Measurements from ENCODE around the gene RSU1. TPM values are rescaled to one million over a fixed set of nuclear protein-coding genes. Genes with fewer than 3 reads are reported as not detected.
"Not testable (repeated sequence)": the region's sequence is repeated elsewhere in the genome, so short reads cannot be mapped to it uniquely, and the experiment has no call there.

Gene RSU1
- total RNA-seq, 1 experiment from 2014 or later, result 44.5 TPM

GRCh38 chr10:16832351-16833080 lies 15.3 kb upstream of the RSU1 start:
- Histone ChIP-seq H3K9me3 (no peaks in the 10 kb centered on the region), H3K36me3 (no peaks in the 10 kb centered on the region), H3K27me3 (no peaks in the 10 kb centered on the region), H3K4me3 (no peak overlapping the region)
- peak; percentile 90 for DNase-seq

- H3K4me3 ChIP-seq, result no peak overlapping the region
- no peaks in the 10 kb centered on the region for H3K36me3 ChIP-seq
- no peaks in the 10 kb centered on the region for H3K27me3 ChIP-seq
- no peaks in the 10 kb centered on the region for H3K9me3 ChIP-seq
- DNase-seq, result peak; percentile 54
Observed at GRCh38 chr10:16828701-16829175, 11.5 kb upstream of the RSU1 start.

DNA sequence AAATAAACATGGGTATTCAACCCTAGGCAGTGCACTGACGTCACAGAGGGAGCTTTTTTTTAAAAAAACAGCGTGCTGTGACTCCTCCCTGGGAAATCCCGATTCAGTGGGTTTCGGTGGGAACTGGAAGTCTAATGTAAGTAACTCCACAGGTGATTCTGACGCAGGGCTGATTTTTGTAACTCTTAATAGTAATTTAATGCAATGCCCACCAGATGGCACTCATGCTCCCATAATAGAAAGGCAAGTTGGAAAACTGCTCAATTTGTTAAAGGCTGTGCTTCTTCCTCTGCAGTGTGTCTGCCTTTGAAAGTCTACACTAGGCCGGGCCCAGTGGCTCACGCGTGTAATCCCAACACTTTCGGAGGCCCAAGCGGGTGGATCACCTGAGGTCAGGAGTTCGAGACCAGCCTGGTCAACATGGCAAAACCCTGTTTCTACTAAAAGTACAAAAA lies 10.9 kb upstream of the RSU1 start:
- peak; percentile 46 for DNase-seq
- H3K27me3 ChIP-seq, result no peaks in the 10 kb centered on the region
- no peak overlapping the region for H3K4me3 ChIP-seq

DNA sequence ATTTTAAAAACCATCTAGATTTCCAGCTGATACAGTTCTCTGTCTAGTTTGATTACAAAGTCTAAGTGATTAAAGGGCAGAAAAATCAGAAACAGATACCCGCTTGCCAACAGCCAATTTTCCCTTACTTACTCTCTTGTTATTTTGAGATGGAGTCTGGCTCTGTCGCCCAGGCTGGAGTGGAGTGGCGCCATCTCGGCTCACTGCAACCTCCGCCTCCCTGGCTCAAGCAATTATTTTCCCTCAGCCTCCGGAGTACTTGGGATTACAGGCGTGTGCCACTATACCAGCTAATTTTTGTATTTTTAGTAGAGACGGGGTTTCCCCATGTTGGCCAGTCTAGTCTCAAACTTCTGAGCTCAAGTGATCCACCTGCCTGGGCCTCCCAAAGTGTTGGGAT lies 10.2 kb upstream of the RSU1 start:
- not testable (repeated sequence) for H3K36me3 ChIP-seq, H3K4me3 ChIP-seq, H3K9me3 ChIP-seq, H3K27me3 ChIP-seq, DNase-seq

More for the DNA sequence above, 10.9 kb upstream of the RSU1 start:
- Histone ChIP-seq H3K9me3 (no peaks in the 10 kb centered on the region), H3K36me3 (no peaks in the 10 kb centered on the region)

DNA sequence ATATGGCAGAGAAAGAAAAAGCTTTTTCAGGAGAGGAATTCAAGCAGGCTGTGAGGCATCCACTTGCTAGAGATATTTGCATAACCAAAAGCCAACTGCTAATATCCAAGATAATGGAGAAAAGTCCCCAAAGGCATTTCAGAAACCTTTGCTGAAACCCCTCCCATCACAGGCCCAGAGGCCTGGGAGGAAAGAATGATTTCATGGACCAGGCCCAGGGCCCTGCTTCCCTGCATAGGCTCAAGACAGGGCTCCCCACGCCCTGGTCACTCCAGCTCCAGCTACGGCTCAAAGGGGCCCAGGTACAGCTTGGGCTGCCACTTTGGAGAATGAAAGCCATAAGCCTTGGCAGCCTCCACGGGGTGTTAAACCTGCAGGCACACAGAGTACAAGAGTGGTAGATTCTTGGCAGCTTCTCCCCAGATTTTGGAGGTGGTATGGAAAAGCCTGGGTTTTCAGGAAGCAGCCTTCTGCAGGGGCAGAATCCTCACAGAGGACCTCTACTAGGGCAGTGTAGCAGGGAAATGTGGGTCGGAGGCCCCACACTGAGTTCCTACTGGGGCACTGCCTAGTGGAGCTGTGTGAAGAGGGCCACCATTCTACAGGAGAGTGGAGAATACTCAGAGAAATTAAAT lies 5.6 kb upstream of the RSU1 start:
- Histone ChIP-seq H3K27me3 (no peaks in the 10 kb centered on the region), H3K36me3 (no peaks in the 10 kb centered on the region), H3K9me3 (peaks cover 9% of the 10 kb centered on the region; the same call in 1 of the 2 replicates), H3K4me3 (no peak overlapping the region)
- no peak for DNase-seq

GRCh38 chr10:16822027-16822426 lies 4.8 kb upstream of the RSU1 start:
- Histone ChIP-seq H3K4me3 (no peak overlapping the region), H3K27me3 (no peaks in the 10 kb centered on the region), H3K36me3 (no peaks in the 10 kb centered on the region), H3K9me3 (peaks cover 9% of the 10 kb centered on the region; the same call in 1 of the 2 replicates)
- DNase-seq, result no peak

DNA sequence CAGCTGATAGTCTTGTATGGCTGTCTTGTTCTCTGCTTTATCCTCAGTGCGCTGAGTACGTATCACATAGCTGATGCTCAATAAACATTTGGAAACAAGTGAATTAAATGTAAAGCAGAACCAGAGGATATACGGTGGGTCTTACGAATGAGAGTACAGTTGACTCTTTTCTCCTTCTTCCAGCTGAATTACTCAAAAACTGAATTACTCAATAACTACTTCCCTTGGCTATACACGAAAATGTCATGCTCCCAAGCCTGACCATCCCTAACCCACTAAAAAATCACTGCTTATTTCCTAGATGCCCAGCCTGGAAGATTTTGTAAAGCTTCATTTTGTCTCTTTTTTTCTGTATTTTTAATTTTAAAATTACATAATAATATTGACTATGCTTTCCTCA lies 3.2 kb upstream of the RSU1 start:
- Histone ChIP-seq H3K4me3 (no peak overlapping the region), H3K36me3 (peaks cover under 1% of the 10 kb centered on the region; the same call in 1 of the 2 replicates), H3K27me3 (no peaks in the 10 kb centered on the region), H3K9me3 (peaks cover 9% of the 10 kb centered on the region; the same call in 1 of the 2 replicates)
- DNase-seq, result no peak

DNA sequence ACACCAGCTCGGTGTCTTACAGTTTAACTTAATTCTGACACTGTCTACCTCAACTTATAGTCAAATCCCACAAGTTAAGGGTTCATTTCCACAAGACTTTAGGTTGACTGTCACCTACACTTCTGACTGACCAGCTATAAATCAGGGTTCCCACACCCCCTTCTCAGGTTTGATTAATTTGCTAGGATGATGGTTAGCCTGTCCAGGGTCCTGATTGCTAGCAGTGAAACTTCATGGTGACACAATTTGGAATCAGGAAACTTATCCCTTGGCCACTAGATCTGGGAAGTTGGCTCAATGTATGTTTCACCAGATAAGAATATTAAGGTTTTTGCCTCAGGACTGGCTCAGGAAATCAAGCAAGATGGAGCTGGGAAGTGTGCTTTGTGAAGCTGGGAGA lies 2.8 kb upstream of the RSU1 start:
- DNase-seq, result no peak
- Histone ChIP-seq H3K4me3 (no peak overlapping the region), H3K9me3 (peaks cover 9% of the 10 kb centered on the region; the same call in 1 of the 2 replicates)

GRCh38 chr10:16819436-16819835 lies 2.2 kb upstream of the RSU1 start:
- peaks cover 9% of the 10 kb centered on the region; the same call in 1 of the 2 replicates for H3K9me3 ChIP-seq
- DNase-seq, result no peak
- H3K36me3 ChIP-seq, result peaks cover 4% of the 10 kb centered on the region; the same call in 1 of the 2 replicates
- no peak overlapping the region for H3K4me3 ChIP-seq
- H3K27me3 ChIP-seq, result no peaks in the 10 kb centered on the region

More for the DNA sequence above, 2.8 kb upstream of the RSU1 start:
- peaks cover 4% of the 10 kb centered on the region; the same call in 1 of the 2 replicates for H3K36me3 ChIP-seq
- no peaks in the 10 kb centered on the region for H3K27me3 ChIP-seq

DNA sequence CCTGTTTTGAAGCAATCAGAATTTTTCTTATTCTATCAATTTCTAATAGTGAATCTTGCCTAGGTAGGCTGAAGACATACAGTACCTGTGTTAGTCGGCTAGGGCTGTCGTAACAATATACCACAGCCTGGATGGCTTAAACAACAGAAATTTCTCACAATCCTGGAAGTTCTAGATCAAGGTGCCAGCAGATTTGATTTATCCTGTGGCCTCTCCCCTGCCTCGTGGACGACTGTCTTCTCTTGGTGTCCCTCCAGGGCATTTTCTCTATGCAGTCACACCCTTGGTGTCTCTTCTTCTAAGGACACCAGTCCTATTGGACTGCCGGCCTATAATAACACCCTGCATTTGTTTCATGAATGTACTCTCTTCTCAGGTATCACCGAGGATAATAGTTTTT lies 1.8 kb upstream of the RSU1 start:
- H3K4me3 ChIP-seq, result no peak overlapping the region

GRCh38 chr10:16816830-16817124 lies 447 bp downstream of the RSU1 start:
- no peak for DNase-seq

More for the DNA sequence above, 1.8 kb upstream of the RSU1 start:
- no peak for DNase-seq
- Histone ChIP-seq H3K9me3 (peaks cover 9% of the 10 kb centered on the region; the same call in 1 of the 2 replicates), H3K36me3 (peaks cover 4% of the 10 kb centered on the region), H3K27me3 (no peaks in the 10 kb centered on the region)

DNA sequence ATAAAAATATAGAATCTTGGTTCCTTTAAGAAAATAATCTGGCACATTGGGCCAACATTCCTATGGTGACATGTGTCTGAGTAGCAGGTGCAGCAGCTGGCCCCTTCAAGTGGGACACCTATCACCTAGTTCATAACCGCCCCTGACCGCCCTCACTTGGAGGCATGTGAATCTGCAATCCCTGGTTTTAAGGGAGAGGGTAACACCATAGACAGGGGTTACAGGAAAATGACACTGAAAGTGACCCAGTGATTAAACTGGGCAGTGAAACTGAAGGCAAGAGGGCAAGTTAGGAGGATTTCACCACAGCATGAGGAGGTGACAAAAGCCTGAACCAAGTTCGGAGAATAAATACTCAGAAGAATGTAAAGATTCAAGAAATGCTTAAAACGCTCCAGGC lies 1.1 kb downstream of the RSU1 start:
- no peaks in the 10 kb centered on the region for H3K9me3 ChIP-seq
- H3K4me3 ChIP-seq, result peak overlapping the region; percentile 76
- peaks cover 13% of the 10 kb centered on the region for H3K36me3 ChIP-seq
- no peak for DNase-seq
- H3K27me3 ChIP-seq, result no peaks in the 10 kb centered on the region

More at GRCh38 chr10:16816830-16817124, 447 bp downstream of the RSU1 start:
- Histone ChIP-seq H3K4me3 (peak overlapping the region; percentile 76), H3K36me3 (peaks cover 10% of the 10 kb centered on the region), H3K27me3 (no peaks in the 10 kb centered on the region), H3K9me3 (no peaks in the 10 kb centered on the region)

DNA sequence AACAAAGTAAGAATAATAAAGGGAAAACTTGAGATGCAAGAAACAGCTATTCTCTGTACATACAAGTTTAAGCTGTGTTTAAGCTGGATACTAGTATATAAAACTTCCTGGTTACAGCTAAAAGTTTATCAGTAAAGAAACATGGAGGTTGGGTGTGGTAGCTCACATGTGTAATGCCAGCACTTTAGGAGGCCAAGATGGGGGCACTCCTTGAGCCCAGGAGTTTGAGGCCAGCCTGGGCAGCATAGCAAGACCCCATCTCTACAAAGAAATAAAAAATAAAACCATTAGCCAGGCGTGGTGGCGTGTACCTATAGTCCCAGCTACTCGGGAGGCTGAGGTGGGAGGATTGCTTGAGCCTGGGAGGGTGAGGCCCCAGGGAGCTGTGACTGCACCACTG lies 3.2 kb downstream of the RSU1 start:
- Histone ChIP-seq H3K36me3 (peaks cover 15% of the 10 kb centered on the region), H3K9me3 (no peaks in the 10 kb centered on the region), H3K4me3 (no peak overlapping the region), H3K27me3 (no peaks in the 10 kb centered on the region)
- DNase-seq, result no peak

DNA sequence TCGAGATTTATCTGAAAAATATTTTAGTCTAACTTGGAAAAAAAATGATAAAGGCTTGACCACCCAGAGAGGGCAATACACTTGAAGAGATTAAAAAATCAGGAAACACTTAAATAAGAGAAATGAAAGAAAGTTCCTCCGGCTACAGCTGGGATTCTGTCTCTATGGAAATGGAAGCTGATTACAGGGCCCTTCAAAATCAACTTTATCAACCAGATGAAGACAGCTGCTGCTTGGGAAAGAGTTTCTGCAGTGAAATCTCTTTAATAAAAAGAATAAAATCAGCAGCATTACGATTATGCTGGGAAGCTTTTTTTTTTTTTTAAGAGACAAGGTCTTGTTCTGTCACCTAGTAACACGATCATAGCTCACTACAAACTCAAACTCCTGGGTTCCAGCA lies 4.5 kb downstream of the RSU1 start:
- no peak overlapping the region for H3K4me3 ChIP-seq
- no peak for DNase-seq
- H3K36me3 ChIP-seq, result peaks cover 15% of the 10 kb centered on the region
- H3K27me3 ChIP-seq, result no peaks in the 10 kb centered on the region
- H3K9me3 ChIP-seq, result no peaks in the 10 kb centered on the region

DNA sequence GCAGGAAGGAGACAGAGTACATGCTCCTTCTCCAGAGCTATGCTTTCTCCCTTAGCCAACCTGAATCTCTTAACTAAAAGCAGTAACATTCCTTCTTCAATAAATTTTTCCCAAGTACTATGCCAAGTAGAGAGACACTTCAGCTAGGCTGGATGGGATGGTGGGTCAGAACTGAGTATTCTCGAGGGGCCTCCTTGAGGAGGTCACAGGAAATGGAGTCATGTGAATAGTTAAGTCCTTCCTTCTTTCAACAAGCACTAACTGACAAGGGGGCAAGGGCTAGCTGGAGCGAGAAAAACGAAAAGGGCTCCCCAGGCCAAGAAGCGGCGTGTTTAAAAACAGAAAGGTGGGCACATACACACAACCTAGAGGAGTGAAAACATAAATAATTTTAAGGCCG lies 5.5 kb downstream of the RSU1 start:
- H3K27me3 ChIP-seq, result no peaks in the 10 kb centered on the region
- DNase-seq, result no peak
- H3K4me3 ChIP-seq, result no peak overlapping the region
- no peaks in the 10 kb centered on the region for H3K9me3 ChIP-seq
- peaks cover 15% of the 10 kb centered on the region for H3K36me3 ChIP-seq

DNA sequence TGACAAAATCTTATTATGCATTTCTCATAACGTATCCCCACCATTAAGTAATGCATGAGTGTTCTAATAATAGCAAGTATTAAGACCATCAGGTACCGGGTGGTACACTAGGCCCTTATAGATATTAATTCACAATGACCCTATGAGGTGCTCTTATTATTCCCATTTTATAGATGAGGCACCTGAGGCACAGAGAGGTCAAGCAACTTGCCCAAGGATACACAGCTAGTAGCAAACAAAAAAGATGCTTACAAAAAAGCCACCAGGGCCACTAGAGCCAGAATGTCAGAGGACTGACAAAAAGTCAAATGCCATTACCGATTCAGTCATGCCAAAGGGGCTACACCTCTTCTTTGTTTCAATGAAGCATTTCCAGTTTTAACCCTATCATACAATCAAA lies 5.9 kb downstream of the RSU1 start:
- H3K9me3 ChIP-seq, result no peaks in the 10 kb centered on the region
- no peaks in the 10 kb centered on the region for H3K27me3 ChIP-seq
- no peak overlapping the region for H3K4me3 ChIP-seq
- DNase-seq, result no peak
- H3K36me3 ChIP-seq, result peaks cover 15% of the 10 kb centered on the region

GRCh38 chr10:16809074-16809718 lies 8.0 kb downstream of the RSU1 start:
- no peak for DNase-seq
- Histone ChIP-seq H3K36me3 (peaks cover 16% of the 10 kb centered on the region), H3K9me3 (no peaks in the 10 kb centered on the region)

More at GRCh38 chr10:16809074-16809718, 8.0 kb downstream of the RSU1 start:
- H3K27me3 ChIP-seq, result no peaks in the 10 kb centered on the region
- H3K4me3 ChIP-seq, result no peak overlapping the region
